C1 segment of cervical spinal cord (tissue), 14 donors: ENCODE data around the gene PCIF1.
"Not testable (repeated sequence)": the region's sequence is repeated elsewhere in the genome, so short reads cannot be mapped to it uniquely, and the experiment has no call there.

Source experiments
- DNase-seq, 14 donors: peaks; one replicate each; lab custom pipeline; 2025; lab: John Stamatoyannopoulos, UW

PCIF1 gene

GRCh38 chr20:45965169-45966002 lies 30.9 kb downstream of the PCIF1 start:
- no peak for DNase-seq

GRCh38 chr20:45967551-45968080 lies 33.1 kb downstream of the PCIF1 start:
- no peak for DNase-seq

DNA sequence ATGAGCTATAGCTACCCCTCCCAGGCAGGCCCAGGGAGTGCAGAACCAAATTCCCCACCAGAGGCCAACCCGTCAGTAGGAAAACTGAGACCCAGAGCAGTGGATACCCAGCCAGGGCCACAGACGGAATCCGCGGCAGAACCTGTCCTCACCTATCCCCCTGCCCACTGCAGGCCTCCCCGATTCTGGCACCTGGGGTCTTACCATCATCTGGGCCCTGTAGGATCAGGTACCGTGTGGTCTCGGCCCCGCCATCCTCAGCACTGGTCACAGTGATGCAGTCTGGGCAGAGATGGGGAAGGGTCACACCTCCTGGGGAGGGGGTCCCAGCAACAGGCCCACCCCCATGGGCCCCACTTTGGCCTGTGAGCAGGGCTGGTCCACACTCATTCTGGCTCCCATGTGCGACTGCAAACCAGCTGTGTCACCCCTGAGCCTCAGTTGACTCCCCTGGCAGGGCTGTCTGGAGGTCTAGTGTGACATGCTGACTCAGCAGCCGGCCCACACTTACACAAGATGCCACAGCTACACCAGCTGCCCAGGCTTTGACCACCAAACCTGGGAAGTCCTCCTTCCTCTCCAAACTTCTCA lies 33.7 kb downstream of the PCIF1 start:
- DNase-seq = no peak

DNA sequence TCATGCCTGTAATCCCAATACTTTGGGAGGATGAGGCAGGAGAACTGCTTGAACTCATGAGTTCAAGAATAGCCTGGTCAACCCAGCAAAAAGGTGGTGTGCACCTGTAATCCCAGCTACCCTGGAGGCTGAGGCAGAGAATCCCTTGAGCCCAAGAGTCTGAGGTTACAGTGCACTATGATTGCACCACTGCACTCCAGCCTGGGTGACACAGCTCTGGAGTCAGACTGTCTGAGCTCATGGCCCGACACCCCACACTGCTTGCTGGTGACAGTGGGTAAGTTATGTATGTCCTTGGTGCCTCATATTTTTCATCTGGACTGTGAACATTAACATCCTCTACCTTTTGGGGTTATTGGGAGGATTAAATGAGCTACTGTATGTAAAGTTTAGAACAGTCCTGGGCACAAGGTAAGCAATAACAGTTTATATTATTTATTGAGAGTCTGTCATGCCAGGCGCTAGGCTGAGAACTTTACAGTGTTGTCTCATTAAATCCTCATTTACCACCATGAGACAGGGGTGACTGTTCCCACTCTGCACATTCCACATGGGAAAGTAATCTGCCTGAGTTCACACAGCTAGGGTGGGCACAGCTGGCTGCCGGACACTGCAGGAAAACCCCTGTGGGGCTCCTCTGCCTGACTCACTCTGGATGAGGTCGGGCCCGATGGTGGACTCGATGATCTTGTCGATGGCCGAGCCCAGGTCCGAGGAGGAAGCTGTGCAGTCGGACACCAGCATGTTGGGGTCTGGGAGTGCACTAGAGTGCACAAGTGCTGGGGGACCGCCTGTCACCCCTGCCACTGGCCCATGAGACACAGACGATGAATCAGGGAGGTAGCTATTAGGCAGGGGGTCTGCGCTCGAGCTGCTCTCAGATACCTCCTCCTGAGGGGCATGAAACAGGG lies 34.6 kb downstream of the PCIF1 start:
- no peak for DNase-seq

GRCh38 chr20:45969712-45970634 lies 35.5 kb downstream of the PCIF1 start:
- peak in 3 of 14 donors; percentile 6 to 17 (median 13) for DNase-seq

- DNase-seq = peak in 2 of 14 donors; percentile 33 to 59
These were observed 36.4 kb downstream of the PCIF1 start for GRCh38 chr20:45970646-45971424.

GRCh38 chr20:45971425-45971674 lies 36.9 kb downstream of the PCIF1 start:
- no peak for DNase-seq

GRCh38 chr20:45971675-45972499 lies 37.4 kb downstream of the PCIF1 start, which contains the start of gene ZNF335:
Gene ZNF335, minus strand, starts transcription at chr20:45972203. Its CDS starts 793 bp downstream, at chr20:45971410.
- DNase-seq = peak; percentile 92 to 100 (median 98)

DNA sequence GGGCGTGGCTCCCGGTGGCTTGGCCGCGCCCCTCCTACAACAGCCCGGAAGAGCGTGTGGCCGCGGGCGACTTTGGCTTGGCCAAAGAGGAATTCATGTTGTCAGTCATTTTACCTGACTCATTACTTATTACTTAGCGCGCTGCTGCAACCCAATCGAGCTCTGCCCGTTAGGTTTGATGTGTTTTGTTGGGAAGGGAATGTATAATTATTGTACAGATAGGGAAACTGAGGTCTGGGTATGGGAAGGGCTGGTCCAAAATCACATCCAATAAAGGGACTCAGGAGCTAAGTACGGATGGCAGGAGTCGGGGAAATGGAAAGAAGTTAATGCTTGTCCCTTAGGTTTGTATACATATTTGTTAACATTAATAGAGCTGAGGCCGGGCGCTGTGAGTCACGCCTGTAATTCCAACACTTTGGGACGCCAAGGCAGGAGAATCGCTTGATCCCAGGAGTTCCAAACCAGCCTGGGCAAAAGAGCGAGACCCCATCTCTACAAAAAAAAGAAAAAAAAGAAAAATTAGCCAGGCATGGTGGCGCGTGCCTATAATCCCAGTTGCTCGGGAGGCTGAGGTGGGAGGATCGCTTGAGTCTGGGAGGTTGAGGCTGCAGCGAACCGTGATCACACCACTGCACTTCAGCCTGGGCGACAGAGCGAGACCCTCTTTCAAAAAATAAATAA lies 38.2 kb downstream of the PCIF1 start:
- peak in 1 of 14 donors; percentile 52 for DNase-seq

DNA sequence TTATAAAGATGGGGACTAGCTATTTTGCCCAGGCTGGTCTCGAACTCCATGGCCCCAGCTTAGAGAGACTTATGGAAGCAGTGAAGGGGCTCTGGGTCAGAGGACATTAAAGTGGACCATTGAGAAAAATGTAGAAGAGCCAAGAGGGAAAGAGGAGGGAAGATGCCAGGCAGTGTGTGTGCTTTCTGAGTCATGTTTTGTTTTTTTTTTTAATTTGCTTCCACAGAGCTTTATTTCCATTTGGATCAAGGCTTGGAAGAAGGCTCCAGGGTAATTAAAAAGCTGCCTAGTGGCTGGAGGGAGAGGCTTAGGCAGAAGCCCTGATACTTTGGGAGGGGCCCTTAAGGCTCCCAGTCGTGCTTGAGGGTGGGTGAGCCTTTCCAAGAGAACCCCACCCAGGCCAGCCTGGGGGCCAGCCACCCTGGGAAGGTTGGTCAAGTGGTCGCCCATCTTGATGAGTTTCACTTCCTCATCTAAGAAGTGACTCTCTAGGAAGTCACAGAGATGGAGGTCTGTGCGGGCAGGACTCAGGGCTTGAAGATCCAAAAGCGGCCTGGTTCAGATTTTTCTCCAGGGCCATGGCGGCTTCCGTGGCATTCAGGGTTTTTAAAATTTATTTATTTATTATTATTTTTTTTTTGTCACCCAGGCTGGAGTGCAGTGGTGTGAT lies 40.5 kb downstream of the PCIF1 start:
- no peak for DNase-seq

GRCh38 chr20:45975686-45976085 lies 41.2 kb downstream of the PCIF1 start:
- DNase-seq = no peak

GRCh38 chr20:45976086-45976485 lies 41.6 kb downstream of the PCIF1 start:
- no peak for DNase-seq

- no peak for DNase-seq
These were observed 46.8 kb downstream of the PCIF1 start for GRCh38 chr20:45981261-45981660.

- DNase-seq = no peak
These were observed 48.8 kb downstream of the PCIF1 start for GRCh38 chr20:45983279-45983743.

- no peak for DNase-seq
These were observed 51.1 kb downstream of the PCIF1 start for GRCh38 chr20:45985573-45985972.

DNA sequence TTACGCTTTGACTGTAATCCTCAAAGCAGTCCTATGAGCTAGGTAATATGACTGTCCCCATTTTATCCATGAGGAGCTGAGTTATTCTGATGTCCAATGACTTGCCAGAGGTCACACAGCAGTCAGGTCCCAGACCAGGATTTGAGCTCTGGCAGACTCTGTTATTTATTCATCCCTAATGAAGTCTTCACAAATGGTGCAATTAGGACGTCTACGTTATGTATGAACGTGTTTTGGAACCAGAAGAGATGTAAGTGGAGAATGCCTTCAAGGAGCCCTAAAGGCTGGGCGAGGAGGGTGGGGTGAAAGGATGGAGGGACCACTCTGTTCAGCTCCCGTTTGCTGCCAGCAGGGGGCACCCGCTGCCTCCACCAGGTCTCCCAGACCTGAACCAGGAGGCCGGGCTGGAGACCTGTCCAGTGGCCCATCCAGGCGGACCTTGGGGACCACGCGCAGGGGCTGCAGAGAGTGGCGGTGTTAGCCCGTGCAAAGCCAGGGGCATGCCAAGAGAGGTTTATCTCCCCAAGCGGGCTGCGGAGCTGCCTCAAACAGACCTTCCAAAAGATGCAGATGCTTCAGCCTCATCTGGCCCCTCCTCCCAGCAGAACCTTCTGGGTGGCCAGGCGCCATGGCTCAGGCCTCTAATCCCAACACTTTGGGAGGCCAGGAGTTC lies 52.8 kb downstream of the PCIF1 start:
- peak in 10 of 14 donors; percentile 15 to 62 (median 24) for DNase-seq

DNA sequence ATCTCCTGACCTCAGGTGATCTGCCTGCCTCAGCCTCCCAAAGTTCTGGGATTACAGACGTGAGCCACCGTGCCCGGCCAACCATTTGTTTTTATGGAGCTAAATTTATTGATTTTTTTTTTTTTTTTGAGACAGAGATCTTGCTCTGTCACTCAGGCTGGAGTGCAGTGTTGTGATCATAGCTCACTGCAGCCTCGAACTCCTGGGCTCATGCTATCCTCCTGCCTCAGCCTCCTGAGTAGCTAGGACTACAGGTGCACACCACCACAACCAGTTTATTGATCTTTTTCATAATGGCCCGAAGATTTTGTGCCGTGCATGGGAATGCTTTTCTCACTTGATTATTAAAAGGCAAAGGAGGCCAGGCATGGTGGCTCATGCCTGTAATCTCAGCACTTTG lies 54.3 kb downstream of the PCIF1 start:
- DNase-seq = not testable (repeated sequence)
